ENCODE data around the gene BPIFB6.

DNA sequence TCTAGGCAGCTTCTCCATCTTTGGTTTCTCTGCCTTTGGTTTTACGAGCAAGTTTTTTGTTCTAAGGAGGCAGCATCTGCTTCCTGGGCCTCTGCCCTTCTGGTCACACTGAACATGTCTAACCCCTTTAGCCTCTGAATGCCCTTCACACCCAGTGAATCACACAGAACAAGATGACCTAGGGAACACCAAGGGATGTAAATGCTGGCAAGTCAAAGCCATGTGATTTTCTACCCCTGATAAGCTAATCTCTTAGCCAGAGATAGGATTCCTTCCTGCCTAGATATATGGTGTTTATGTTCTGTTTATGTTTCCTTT lies 7.2 kb upstream of the BPIFB6 start:
- TF ChIP-seq PAX8 (IDR thresholded peaks at IDR 0.05) (no peak), CHD1 (IDR thresholded peaks at IDR 0.05; ENCODE audit: low read depth, low read length) (no peak), TAF1 (IDR thresholded peaks at IDR 0.05; ENCODE audit: borderline replicate concordance, low read depth, low read length) (no peak), MAX (IDR thresholded peaks at IDR 0.05; ENCODE audit: low read depth, low read length) (no peak), FOS (IDR thresholded peaks at IDR 0.05; ENCODE audit: borderline replicate concordance, extremely low read depth, insufficient read length) (no peak), EP300 (IDR thresholded peaks at IDR 0.05; ENCODE audit: borderline replicate concordance in 1 of 2, control insufficient read depth in 1 of 2, low read depth in 2 of 2, low read length in 2 of 2) (no peak)
- TF ChIP-seq, protein P1, sequence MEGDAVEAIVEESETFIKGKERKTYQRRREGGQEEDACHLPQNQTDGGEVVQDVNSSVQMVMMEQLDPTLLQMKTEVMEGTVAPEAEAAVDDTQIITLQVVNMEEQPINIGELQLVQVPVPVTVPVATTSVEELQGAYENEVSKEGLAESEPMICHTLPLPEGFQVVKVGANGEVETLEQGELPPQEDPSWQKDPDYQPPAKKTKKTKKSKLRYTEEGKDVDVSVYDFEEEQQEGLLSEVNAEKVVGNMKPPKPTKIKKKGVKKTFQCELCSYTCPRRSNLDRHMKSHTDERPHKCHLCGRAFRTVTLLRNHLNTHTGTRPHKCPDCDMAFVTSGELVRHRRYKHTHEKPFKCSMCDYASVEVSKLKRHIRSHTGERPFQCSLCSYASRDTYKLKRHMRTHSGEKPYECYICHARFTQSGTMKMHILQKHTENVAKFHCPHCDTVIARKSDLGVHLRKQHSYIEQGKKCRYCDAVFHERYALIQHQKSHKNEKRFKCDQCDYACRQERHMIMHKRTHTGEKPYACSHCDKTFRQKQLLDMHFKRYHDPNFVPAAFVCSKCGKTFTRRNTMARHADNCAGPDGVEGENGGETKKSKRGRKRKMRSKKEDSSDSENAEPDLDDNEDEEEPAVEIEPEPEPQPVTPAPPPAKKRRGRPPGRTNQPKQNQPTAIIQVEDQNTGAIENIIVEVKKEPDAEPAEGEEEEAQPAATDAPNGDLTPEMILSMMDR (IDR thresholded peaks at IDR 0.05 in 2 of 3, conservative IDR thresholded peaks at IDR 0.05 in 1 of 3; ENCODE audit: control insufficient read depth in 2 of 3, extremely low read depth in 1 of 3, insufficient read depth in 1 of 3, low read depth in 3 of 3, low read length in 3 of 3): no peak

Data from GM12878 (cell line).